Tibial nerve (tissue), 4 donors: ENCODE results near the gene SFRP2. TPM values are rescaled to one million over a fixed set of nuclear protein-coding genes. Genes with fewer than 3 reads are reported as not detected.

Experiments used
- DNase-seq, 2 donors: peaks; one replicate each; pipeline ENCODE4 v3.0.0-alpha.2; 2019; ENCODE audit warnings: low spot score in 2 of 2
- H3K27ac ChIP-seq, 4 donors: fragments of 200-600 bp; sonication (generic) in 3 of 4; one replicate each; pipeline ENCODE4 v1.5.1; 2017 to 2019; ENCODE audit warnings: mild to moderate bottlenecking in 1 of 4
- H3K27me3 ChIP-seq, 2 donors: fragments of 200-600 bp; sonication (generic) in 1 of 2; one replicate each; pipeline versions ENCODE4 v1.5.1 to v1.6.0; 2017 to 2019
- H3K36me3 ChIP-seq, 3 donors: fragments of 200-600 bp; sonication (generic); one replicate each; pipeline ENCODE4 v1.5.1; 2018 to 2019
- H3K4me1 ChIP-seq, 4 donors: fragments of 200-600 bp; sonication (generic) in 3 of 4; one replicate each; pipeline ENCODE4 v1.5.1; 2017 to 2019
- H3K4me3 ChIP-seq, 4 donors: fragments of 200-600 bp; sonication (generic) in 3 of 4; one replicate each; pipeline ENCODE4 v1.5.1; 2017 to 2019; ENCODE audit warnings: mild to moderate bottlenecking in 1 of 4, moderate library complexity in 1 of 4
- H3K9me3 ChIP-seq, 4 donors: fragments of 200-600 bp; sonication (generic) in 3 of 4; one replicate each; pipeline ENCODE4 v1.5.1; 2017 to 2019
- CTCF ChIP-seq, 5 experiments: fragments of 200-600 bp in 3 of 5; fragments of 450-650 bp in 2 of 5; sonication (generic) in 3 of 5; IDR thresholded peaks; one replicate each; pipeline ENCODE4 v1.5.1; 2016 to 2019; ENCODE audit warnings: antibody characterized with exemption in 5 of 5, mild to moderate bottlenecking in 3 of 5, moderate library complexity in 2 of 5
- EP300 ChIP-seq, 2 donors: sonication (generic); formaldehyde crosslinking; IDR thresholded peaks; one replicate each; pipeline ENCODE4 v1.6.1; 2017; ENCODE audit warnings: antibody characterized with exemption in 2 of 2, mild to moderate bottlenecking in 1 of 2
- POLR2A ChIP-seq, 2 donors: fragments of 450-650 bp; IDR thresholded peaks; one replicate each; pipeline ENCODE4 v1.6.1; 2017; ENCODE audit warnings: antibody characterized with exemption in 2 of 2, mild to moderate bottlenecking in 2 of 2, moderate library complexity in 2 of 2
- WGBS, 2 donors: methylation state at CpG; one replicate each; pipeline ENCODE4 v1.1.5; 2018; 5-methylcytosine and 5-hydroxymethylcytosine counted together
- total RNA-seq, 4 donors: library from RNA; depleted of rRNA; stranded (reverse); fragments of >200 nt; gene quantifications; one replicate each; pipeline ENCODE4 v1.1.0, GENCODE V29; 2016

SFRP2 gene
- total RNA-seq, 4 donors from 2014 or later = 9.9 to 38.0 (median 21.8) TPM

- Histone ChIP-seq H3K36me3 (no peaks in the 10 kb centered on the region), H3K27me3 (peaks cover 0 to 25% of the 10 kb centered on the region in 2 donors), H3K4me3 (peak overlapping the region in 3 of 4 donors; percentile 13 to 49 (median 47)), H3K4me1 (peaks cover 0 to 12% (median 0%) of the 10 kb centered on the region in 4 donors), H3K27ac (no peak overlapping the region), H3K9me3 (peaks cover 0 to 10% (median 0%) of the 10 kb centered on the region in 4 donors)
- 58 to 61% methylated on average over 15 of the region's 15 CpGs for WGBS, 2 donors
- DNase-seq = no peak
- no peak for TF ChIP-seq POLR2A (IDR thresholded peaks at IDR 0.05)
- TF ChIP-seq CTCF (IDR thresholded peaks at IDR 0.05) = no peak
- no peak for TF ChIP-seq EP300 (IDR thresholded peaks at IDR 0.05)
Measured at GRCh38 chr4:153758688-153759406, 30.0 kb downstream of the SFRP2 start.

GRCh38 chr4:153758136-153758535 is 30.7 kb downstream of the SFRP2 start:
- peaks cover 0 to 10% (median 0%) of the 10 kb centered on the region in 4 donors for H3K9me3 ChIP-seq
- 91 to 98% methylated on average over 2 of the region's 2 CpGs for WGBS, 2 donors
- no peak for DNase-seq
- H3K4me1 ChIP-seq = peaks cover 0 to 12% (median 0%) of the 10 kb centered on the region in 4 donors
- TF ChIP-seq POLR2A (IDR thresholded peaks at IDR 0.05) = no peak
- no peak for TF ChIP-seq EP300 (IDR thresholded peaks at IDR 0.05)
- TF ChIP-seq CTCF (IDR thresholded peaks at IDR 0.05) = no peak
- no peak overlapping the region for H3K27ac ChIP-seq
- no peaks in the 10 kb centered on the region for H3K36me3 ChIP-seq
- no peak overlapping the region for H3K4me3 ChIP-seq
- peaks cover 0 to 25% of the 10 kb centered on the region in 2 donors for H3K27me3 ChIP-seq

- H3K27me3 ChIP-seq = peaks cover 0 to 25% of the 10 kb centered on the region in 2 donors
- peaks cover 0 to 12% (median 0%) of the 10 kb centered on the region in 4 donors for H3K4me1 ChIP-seq
- 73 to 76% methylated on average over 1 of the region's 1 CpG for WGBS, 2 donors
- H3K9me3 ChIP-seq = peaks cover 0 to 10% (median 0%) of the 10 kb centered on the region in 4 donors
- no peaks in the 10 kb centered on the region for H3K36me3 ChIP-seq
- no peak for TF ChIP-seq EP300 (IDR thresholded peaks at IDR 0.05)
- no peak overlapping the region for H3K4me3 ChIP-seq
- no peak for DNase-seq
- H3K27ac ChIP-seq = no peak overlapping the region
Measured at GRCh38 chr4:153757407-153757806, 31.5 kb downstream of the SFRP2 start.

- whole genome bisulfite sequencing, 2 donors = 60 to 66% methylated on average over 2 of the region's 2 CpGs
- no peak overlapping the region for H3K27ac ChIP-seq
- no peak for DNase-seq
- H3K36me3 ChIP-seq = no peaks in the 10 kb centered on the region
- peaks cover 0 to 10% (median 0%) of the 10 kb centered on the region in 4 donors for H3K9me3 ChIP-seq
- peaks cover 0 to 13% (median 0%) of the 10 kb centered on the region in 4 donors for H3K4me1 ChIP-seq
- H3K4me3 ChIP-seq = no peak overlapping the region
- H3K27me3 ChIP-seq = peaks cover 0 to 17% of the 10 kb centered on the region in 2 donors
- no peak for TF ChIP-seq CTCF (IDR thresholded peaks at IDR 0.05)
- no peak for TF ChIP-seq EP300 (IDR thresholded peaks at IDR 0.05)
- no peak for TF ChIP-seq POLR2A (IDR thresholded peaks at IDR 0.05)
Measured at GRCh38 chr4:153755186-153755585, 33.7 kb downstream of the SFRP2 start.

GRCh38 chr4:153750197-153750817 is 38.6 kb downstream of the SFRP2 start:
- Histone ChIP-seq H3K27ac (no peak overlapping the region), H3K27me3 (no peaks in the 10 kb centered on the region), H3K36me3 (no peaks in the 10 kb centered on the region), H3K9me3 (peaks cover 0 to 9% (median 0%) of the 10 kb centered on the region in 4 donors), H3K4me1 (peaks cover 0 to 14% (median 0%) of the 10 kb centered on the region in 4 donors), H3K4me3 (no peak overlapping the region)
- peak; percentile 46 to 61 (median 52) for TF ChIP-seq CTCF (IDR thresholded peaks at IDR 0.05)
- no peak for TF ChIP-seq POLR2A (IDR thresholded peaks at IDR 0.05)
- DNase-seq = peak in 1 of 2 donors; percentile 58
- 36 to 43% methylated on average over 5 of the region's 5 CpGs for WGBS, 2 donors
